ENCODE data around the gene GNB1L.

The GNB1L gene

GRCh38 chr22:19733755-19734154 lies 120.9 kb downstream of the GNB1L start:
- DNase-seq (ENCODE audit: low read depth) = no peak

Measured in activated gamma-delta T cell treated with anti-CD3 and anti-CD28 coated beads, Interleukin-2, amount 50 U/mL, for 16 hours (primary cell).